GM21619 (cell line): Measurements from ENCODE around the gene CYB5R3.
"Not testable (repeated sequence)": the region's sequence is repeated elsewhere in the genome, so short reads cannot be mapped to it uniquely, and the experiment has no call there.

ENCODE experiments used
- ATAC-seq: cut with Tn5 transposase; IDR thresholded peaks from one replicate; pipeline ENCODE4 v1.9.1; 2021; ENCODE audit not compliant: unreplicated experiment

CYB5R3 gene

DNA sequence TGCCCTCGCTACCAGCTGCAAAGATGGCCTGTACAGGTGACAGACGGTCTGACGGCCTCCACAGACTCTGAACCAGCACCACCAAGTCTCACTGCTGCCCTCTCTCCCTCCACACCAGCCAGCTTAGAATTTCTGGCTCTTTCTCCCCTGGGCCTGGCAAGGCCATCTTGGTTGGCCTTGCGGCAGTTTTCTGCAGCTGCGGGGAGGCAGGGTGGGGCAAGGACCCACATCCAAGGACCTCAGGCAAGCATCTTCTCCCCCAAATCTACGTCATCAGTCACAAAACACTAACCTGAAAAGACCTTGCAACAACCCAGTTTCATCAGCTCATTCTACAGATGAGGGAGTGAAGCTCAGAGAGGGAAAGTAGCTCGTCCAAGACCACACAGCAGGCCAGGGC lies 22.8 kb downstream of the CYB5R3 start:
- ATAC-seq: no peak

DNA sequence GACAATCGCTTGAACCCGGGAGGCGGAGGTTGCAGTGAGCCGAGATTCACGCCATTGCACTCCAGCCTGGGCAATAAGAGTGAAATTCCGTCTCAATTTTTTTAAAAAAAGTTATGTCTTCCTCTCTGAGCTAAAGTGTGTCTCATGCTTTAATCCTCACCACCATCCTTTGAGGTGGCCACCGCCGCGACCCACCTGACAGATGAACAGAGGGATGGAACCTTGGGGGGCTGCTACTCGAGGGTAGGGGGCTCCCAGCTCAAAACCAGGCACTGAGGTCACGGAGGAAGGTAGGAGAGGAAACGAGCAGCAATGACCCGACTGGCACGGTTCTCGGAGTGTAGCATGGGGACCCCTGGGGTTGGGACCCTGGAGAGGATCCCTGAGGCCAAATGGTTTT lies 23.8 kb downstream of the CYB5R3 start:
- ATAC-seq: no peak

DNA sequence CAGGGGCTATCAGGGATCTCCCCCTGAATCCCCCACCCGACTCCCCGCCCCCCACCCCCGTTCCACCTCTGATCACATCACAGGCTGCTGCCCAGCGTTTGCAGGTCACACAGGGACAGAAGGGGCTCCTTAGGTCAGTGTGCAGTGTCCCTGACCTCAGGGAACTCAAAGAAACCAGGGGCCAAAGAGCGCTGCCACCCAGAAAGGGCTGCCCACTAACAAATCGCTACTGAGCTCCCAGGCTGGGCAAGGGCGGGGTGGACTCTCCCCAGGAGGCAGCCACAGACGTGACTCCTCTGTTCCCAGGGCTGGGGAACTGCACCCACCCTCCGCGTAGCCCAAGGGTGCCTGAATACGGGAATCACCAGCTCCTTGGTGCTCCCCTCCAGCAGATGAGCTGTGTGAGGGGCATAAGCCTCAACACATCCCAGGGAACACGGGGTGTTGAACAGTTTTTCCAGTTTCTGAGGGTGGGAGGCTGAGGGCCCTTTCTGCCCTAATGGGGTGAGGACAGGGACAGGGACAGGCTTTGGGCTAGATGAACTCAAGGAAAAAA lies 24.6 kb downstream of the CYB5R3 start:
- no peak for ATAC-seq

DNA sequence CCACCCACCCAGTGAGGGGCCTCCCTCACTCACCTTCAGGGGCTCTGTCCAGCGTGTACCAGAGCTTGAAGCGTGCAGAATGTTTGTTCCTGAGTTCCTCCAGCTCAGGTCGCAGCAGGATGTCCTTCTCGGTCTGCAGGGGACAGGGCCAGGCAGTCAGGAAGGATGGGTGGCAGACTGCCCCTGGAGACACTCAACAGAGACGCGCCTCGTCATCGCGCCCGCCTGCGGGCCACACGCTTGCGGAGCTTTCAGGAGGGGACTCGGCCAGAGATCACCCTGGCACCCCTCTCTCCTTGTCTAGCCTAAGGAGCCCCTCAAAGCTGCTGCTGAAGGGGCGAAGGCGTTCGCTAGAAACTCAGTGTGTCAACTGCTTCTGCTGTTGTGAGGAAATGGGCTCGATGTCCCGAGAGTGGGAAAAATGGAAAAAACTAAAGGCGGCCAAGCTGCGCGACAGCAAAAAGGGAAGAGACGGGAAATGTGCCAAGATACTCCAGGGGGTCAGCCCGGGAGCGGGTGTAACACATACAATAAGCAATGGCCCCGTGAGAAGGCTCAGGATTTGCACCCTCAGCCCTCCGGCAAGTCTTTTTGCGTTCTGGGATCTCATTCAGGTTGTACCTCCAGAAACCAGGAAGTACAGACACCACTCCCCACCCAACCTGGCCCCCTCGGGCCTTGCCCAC lies 25.3 kb downstream of the CYB5R3 start:
- ATAC-seq: no peak

DNA sequence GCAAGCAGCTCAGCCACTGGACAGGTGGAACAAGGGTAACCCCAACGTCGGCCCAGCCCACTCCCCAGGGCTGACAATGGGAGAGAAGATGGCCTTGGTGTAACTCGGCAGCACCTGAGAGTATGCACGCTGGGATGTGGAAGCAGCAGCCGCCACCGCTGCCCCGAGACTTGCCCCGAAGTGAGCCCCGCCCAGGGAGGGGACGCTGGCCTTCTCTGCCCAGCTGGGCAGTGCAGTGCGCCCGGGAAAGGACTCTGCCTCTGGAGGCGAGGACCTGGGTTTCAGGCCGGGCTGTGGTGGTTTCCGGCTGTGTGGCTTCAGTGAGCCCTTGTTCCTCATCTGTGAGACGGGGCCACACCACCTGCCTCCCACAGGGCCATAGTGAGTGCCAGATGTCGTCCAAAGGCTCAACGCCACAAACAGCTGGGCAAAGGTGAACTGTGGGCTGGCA lies 25.9 kb downstream of the CYB5R3 start:
- ATAC-seq: no peak

DNA sequence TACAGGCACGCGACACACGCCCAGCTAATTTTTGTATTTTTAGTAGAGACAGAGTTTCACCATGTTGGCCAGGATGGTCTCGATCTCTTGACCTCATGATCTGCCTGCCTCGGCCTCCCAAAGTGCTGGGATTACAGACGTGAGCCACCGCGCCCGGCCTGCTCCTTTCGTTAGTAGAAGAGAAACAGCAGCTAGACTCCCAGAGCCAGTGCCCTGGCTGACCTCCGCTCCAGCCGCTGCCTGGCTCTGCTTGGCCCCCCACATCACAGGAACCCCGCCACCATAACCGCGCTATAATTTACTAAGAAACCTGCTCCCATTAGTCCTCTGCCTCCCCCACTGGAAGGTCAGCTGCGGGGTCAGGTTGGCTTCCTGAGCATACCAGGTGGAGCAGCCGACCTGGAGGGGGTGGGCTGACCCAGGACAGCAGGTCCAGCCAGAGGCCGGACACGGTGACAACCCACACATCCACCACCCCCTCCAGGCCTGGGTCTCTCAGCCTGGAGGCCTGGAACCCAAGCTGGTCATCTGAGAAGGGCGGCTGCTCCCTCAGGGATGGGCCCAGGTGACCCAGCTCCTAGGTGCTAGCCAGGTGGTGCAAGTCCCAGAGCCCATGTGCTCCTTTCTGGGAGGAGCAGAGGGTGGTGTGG lies 27.0 kb downstream of the CYB5R3 start:
- ATAC-seq: no peak

DNA sequence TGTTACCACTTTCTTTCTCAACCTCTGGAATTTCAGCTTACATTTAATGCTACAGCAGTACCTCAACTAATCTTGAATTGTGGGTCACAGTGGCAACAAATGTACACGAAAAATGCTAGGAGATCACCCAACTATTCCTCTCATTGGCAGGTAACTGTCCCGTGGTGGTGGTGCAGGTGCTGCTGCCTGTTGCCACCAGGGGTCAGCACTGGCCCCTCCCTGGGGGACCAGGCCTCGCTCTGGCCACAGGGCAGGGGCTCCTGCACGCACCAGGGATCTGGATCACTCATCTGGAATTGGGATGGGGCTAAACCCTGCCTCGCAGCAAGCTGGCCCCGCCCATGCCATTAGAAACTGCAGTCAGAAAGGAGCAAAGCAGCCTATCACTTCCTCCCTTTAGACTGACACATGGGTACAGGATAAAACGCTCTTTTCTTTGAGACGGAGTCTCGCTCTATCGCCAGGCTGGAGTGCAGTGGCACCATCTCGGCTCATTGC lies 27.6 kb downstream of the CYB5R3 start:
- no peak for ATAC-seq

DNA sequence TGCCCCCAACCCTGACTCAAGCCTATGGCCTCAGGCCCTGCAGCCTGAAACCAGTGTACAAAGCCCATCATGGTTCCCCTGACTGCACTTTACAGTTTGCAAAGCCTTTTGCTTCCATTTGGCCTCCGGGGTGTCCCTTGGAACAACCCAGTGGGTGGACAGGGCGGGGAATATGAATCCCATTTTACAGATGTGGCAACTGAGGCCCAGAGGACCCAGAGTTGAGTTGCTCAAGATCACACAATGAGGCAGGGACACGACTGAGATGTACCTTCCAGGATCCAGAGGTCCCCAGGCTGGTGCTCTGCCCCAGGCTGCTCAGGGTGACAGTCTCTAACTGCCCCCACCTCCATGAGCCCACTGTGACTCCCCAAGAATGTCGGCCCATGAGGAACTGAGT lies 29.1 kb downstream of the CYB5R3 start:
- ATAC-seq: no peak

DNA sequence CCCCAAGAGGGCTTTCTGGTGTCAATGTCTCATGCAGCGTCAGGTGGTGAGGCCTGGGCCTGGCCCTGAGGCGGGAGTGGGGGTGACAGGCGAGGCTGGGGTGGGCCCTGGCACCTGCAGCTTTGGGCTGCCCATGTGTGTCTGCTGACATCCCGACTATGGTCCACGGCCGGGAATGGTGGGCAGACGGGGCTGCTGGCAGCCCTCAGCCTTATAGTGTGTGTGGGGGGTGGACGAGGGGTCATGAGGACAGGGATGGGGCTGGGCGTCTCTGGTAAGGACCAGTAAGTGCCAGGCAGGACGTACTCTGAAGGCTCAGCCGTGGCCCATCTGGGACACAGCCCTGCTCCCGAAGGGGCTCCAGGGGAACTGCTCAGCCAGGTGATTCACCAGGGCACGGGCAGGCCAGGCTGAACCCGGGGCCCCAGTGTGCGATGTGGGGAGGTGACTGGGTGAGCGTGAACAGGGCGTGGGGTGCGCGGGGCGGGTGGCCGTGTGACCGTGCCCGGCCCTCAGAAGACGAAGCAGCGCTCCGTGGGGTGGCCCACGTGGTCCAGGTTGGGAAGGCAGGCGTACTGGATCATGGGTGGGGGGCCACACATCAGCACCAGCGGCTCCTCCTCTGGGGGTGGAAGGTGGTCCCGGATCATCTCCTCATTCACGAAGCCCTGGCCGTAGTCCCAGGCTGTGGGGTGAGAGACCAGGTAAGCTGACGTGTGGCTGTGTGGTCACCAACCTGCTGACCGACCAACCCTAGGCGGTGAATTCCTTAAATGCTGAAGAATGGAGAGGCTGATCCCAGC lies 29.7 kb downstream of the CYB5R3 start:
- no peak for ATAC-seq

DNA sequence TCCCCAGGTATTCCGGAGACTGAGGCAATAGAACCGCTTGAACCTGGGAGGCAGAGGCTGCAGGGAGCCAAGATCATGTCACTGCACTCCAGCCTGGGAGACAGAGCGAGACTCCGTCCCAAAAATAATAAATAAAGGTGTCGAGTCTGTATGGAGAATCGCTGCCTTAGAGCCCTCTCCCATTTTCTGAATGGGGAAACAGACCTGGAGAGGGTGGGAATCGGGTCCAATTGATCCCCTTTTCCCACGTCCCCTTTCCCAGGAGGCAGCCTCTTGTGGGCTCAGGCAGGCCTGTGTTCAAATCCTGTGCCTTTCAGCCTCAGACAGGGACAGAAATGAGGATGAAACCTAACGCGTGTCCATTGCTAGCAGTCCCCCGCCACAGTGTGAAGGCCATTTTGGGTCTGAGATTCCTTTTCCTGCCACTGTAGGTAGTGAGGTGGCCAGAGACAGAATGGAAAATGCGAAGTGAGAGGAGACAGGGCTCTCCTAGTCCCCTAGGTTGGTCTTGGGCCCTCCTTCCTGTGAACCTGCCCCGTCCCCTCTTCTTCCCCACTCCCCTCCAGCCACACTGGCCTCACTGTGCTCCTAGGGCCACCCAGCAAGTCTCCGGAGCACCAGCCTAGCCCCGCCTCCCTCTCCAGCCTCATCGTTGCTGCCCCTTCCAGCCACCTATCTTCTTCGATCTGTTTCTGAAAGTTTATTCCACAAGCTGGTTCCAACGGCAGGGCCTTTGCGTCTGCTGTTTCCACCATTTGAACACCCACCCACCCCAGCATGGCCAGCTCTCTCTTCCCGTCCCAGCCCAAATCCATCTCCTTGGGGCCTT lies 31.8 kb downstream of the CYB5R3 start:
- no peak for ATAC-seq

DNA sequence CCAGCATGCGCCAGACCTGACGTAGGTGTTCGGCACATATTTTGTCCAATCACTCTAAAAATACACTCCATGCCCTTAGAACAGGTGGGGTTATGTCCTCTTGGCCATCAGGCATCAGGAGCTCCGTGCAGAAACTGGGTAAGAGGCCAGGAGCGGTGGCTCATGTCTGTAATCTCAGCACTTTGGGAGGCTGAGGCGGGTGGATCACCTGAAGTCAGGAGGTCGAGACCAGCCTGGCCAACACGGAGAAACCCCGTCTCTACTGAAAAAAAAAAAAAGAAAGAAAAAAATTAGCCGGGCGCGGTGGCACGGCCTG lies 33.4 kb downstream of the CYB5R3 start:
- ATAC-seq: not testable (repeated sequence)

DNA sequence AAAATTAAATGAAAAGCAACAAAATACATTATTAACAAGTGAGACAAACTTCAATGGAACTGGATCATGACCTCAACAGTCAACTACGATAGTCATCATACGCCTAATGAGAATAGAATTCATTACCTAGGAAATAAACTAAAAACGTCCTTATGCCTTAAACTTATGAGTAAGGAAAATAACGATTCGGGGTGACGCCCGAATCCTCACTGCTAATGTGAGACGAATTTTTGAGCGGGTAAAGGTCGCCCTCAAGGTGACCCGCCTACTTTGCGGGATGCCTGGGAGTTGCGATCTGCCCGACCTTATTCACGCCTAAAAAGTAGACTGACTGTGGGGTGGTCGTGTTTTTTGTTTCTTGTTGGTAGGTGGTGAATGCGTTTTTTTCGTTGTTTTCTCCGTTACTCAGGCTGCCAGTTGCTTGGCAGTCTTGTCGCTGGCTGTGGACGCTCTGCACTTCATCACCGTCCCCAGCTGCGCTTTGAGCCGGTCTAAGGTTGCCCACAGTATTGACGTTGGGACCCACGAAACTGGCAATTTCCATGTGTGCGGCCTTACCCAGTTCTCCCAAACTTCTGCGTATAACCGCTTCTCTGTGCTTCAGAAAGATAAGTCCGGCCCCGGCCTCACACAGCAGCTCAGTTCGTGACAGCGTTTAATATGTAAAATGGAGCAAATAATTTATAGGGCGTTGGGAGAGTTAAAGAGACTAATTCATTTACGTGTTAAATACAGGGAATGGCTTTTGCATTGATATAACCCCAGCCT lies 33.9 kb downstream of the CYB5R3 start:
- ATAC-seq: peak; percentile 41

DNA sequence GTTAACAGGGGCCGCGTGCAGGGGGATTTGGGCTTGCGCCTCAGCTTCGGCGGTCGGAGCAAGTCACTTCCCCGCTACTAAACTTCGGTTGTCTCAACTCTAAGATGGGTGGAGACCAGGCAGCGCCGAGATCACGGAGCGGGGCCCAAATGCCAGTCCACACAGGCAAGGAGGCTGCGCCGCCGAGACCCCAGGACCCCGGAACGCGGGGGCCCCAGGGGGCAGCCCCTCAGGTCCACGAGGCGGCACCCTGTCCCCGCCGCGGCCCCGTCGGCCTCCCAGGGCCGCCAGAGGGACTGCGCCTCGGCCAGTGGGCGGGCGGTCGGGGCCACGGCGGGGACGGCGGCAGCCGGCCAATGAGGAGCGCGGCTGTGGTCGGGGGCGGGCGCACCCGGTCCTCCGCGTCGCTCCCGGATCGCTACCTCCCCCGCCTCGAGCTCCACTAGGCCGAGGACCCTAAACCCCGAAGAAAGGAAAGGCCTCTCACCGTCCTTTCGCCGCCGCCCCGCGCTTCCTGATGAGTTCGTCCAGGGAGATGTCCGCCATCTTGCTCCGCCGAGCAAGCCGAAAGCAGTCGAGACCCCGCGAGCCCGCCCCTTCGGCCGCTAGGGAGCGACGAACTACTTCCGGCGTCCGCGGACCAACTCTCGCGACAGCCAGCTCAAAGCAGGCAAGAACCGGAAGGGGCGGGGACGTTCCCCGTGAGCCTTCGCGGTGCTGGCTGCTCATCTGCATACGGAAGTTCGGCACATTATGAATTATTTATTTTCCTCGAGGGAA lies 34.7 kb downstream of the CYB5R3 start, which contains the start of gene POLDIP3:
POLDIP3 (minus strand) TSS at position 572 of the 780 bp plus-strand sequence; CDS start at position 546, 26 bp downstream.
- peak; percentile 56 for ATAC-seq

DNA sequence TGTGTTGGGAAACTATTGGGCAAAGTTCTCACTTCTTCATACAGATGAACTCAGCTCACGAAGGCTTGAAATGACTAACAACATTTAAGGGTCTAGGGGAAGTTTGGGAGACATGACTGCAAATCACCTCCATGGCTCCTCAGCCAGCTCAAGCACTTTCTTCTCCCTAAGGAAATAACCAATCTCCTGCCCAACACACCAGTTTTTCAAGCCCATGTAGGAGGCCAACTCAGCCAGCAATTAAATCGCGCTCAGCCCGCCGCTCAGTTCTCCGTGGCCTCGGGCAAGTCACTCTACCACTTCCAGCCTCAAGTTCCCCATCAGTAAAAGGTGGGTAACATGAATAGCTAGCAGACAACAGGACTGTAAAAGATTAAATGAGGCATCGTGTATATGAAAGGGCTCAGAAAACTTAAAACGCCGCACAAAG lies 35.3 kb downstream of the CYB5R3 start:
- no peak for ATAC-seq

DNA sequence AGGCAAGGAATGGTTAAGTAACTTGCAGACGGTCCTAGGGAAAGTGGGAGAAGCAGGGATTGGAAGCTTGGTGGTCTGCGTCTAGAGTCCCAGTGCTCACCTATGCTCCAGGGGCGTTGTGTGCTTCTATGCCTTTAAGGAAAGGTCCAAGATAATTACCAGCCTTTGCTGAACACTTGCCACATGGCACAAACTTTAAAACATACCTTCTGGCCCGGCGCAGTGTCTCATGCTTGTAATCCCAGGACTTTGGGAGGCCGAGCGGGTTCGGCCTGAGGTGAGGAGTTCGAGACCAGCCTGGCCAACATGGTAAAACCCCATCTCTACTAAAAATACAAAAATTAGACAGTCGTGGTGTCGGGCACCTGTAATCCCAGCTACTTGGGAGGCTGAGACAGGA lies 36.9 kb downstream of the CYB5R3 start:
- ATAC-seq: no peak

DNA sequence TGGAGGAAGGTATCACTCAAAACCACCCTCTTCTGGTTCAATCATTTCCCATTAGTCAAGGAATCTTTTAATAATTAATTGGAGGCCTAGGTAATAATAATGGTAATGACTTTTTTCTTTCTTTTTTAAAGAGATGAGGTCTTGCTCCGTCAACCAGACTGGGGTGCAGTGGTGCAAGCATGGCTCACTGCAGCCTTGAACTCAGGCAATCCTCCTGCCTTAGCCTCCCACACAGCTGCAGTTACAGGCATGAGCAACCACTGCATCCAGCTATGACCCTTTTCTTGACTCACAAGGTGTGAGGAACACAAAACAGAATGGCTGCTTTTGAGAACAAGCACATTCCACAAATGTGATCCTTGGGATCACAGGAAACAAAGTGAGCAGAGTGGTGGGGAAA lies 38.1 kb downstream of the CYB5R3 start:
- no peak for ATAC-seq

DNA sequence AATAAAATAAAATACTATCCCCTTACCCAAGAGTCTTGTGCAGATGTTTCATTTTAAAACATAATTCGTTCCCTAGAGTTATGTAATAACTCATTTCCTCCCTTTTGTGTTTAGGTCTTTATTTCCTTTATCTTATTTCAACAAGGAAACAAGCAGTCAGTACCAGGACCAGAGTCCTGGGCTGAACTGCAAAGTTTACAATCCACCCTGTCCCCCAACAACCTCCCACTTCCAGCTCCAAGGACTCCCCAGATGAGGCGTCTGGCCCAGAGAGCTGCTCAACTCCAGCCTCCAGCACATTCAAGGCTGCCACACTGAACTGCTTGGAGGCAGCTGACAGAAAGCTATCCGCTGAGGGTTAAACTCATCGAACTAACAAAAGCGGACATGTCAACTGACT lies 39.0 kb downstream of the CYB5R3 start:
- no peak for ATAC-seq

DNA sequence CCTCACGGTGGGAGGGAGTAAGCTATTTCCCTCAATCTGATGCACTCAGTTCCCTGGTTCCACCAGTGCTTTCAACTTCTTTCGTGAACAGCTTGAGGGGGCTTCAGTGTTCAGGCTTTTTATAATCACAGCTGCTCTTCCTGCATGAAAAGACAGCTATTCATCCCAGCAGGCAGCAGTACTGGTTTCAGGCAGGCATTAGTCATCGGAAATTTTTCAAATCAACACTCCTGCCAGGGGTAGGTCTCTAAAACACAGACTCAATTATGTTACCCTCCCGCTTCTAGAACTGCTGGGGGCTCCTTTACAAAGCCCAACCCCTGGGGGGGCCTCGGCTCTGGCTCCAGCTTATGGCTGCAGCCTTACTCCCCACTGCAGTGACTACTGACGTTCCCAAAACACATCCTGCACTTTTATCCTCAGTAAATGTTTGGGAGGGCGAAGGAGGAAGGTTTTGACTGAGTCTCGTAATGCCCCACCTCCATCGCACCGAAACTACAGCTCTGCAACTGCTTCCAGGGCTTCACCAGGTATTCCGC lies 40.3 kb downstream of the CYB5R3 start:
- no peak for ATAC-seq
